ENCODE data around the gene DENND2A.
"Not testable (repeated sequence)": the region's sequence is repeated elsewhere in the genome, so short reads cannot be mapped to it uniquely, and the experiment has no call there.

The DENND2A gene

DNA sequence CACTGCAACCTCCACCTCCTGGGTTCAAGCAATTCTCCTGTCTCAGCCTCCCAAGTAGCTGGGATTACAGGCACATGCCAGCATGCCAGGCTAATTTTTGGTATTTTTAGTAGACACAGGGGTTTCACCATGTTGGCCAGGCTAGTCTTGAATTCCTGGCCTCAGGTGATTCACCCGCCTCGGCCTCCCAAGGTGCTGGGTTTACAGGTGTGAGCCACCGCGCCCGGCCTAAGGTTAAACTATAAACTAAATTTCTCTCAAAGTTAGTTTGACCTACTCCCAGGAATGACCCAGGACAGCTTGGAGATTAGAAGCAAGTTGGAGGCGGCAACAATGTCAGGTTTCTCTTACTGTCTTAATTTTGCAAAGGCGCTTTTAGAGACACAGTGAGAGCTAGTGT lies 142.8 kb downstream of the DENND2A start:
- H3K4me3 ChIP-seq (ENCODE audit: control insufficient read depth in 1 of 7, extremely low read depth in 1 of 7, insufficient read depth in 4 of 7, low read depth in 2 of 7, low read length in 6 of 7); DNase-seq; H3K4me1 ChIP-seq (ENCODE audit: control extremely low read depth in 1 of 4, control insufficient read depth in 4 of 4, insufficient read depth in 4 of 4, low read length in 3 of 4); H3K9me3 ChIP-seq (ENCODE audit: control extremely low read depth in 1 of 5, control insufficient read depth in 4 of 5, insufficient read depth in 2 of 5, low read depth in 1 of 5, low read length in 4 of 5); H3K27ac ChIP-seq (ENCODE audit: insufficient read depth in 1 of 2, low read depth in 1 of 2, low read length in 2 of 2, poor library complexity in 1 of 2, severe bottlenecking in 2 of 2); H3K27me3 ChIP-seq (replicated peaks in 2 of 5; ENCODE audit: control insufficient read depth in 4 of 5, insufficient read depth in 5 of 5, low read length in 4 of 5); H3K36me3 ChIP-seq (ENCODE audit: control insufficient read depth in 4 of 4, insufficient read depth in 4 of 4, low read length in 3 of 4); POLR2A ChIA-PET: not testable (repeated sequence)
- WGBS (ENCODE audit: insufficient coverage) = 100% methylated on average over 7 of the region's 7 CpGs
- CTCF ChIA-PET = interaction anchor here (0.7 to 1.4 kb wide), 2 partner anchors 10 to 16 kb away, joined by 3 to 6 read pairs; no protein-coding TSS in a partner anchor

DNA sequence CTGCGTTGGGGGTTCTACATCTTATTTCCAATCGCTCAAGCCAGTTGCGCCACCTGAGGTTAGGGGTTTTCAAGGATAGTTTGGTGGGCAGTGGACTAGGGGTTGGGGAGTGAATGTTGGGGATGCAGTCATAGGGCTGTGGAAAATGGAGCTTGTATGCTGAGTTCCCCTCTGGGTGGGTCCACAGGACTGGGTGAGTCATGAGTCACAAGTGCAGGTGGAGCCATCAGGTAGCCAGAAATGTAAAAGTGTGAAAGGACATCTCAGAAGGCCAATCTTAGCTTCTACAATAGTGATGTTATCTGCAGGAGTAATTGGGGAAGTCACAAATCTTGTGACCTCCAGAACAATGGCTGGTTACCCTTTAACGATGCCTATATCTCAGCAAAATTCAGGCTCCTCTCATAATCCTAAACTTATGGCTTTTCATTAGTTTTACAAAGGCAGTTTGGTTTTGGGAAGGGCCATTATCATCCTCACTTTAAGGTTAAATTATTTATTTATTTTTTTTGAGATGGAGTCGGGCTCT lies 143.3 kb downstream of the DENND2A start:
- Histone ChIP-seq H3K27ac (ENCODE audit: insufficient read depth in 1 of 2, low read depth in 1 of 2, low read length in 2 of 2, poor library complexity in 1 of 2, severe bottlenecking in 2 of 2) (no peak overlapping the region), H3K9me3 (ENCODE audit: control extremely low read depth in 1 of 5, control insufficient read depth in 4 of 5, insufficient read depth in 2 of 5, low read depth in 1 of 5, low read length in 4 of 5) (no peaks in the 10 kb centered on the region), H3K4me1 (ENCODE audit: control extremely low read depth in 1 of 4, control insufficient read depth in 4 of 4, insufficient read depth in 4 of 4, low read length in 3 of 4) (no peaks in the 10 kb centered on the region), H3K36me3 (ENCODE audit: control insufficient read depth in 4 of 4, insufficient read depth in 4 of 4, low read length in 3 of 4) (no peaks in the 10 kb centered on the region), H3K4me3 (ENCODE audit: control insufficient read depth in 1 of 7, extremely low read depth in 1 of 7, insufficient read depth in 4 of 7, low read depth in 2 of 7, low read length in 6 of 7) (no peak overlapping the region), H3K27me3 (replicated peaks in 2 of 5; ENCODE audit: control insufficient read depth in 4 of 5, insufficient read depth in 5 of 5, low read length in 4 of 5) (no peaks in the 10 kb centered on the region)
- no peak for DNase-seq
- ChIA-PET POLR2A (no interaction called here), CTCF (interaction anchor here (0.7 to 1.4 kb wide), 2 partner anchors 11 to 16 kb away, joined by 3 to 6 read pairs; no protein-coding TSS in a partner anchor)
- WGBS (ENCODE audit: insufficient coverage) = 94% methylated on average over 3 of the region's 5 CpGs

GRCh38 chr7:140495514-140496097 lies 145.0 kb downstream of the DENND2A start:
- no peak overlapping the region for H3K4me3 ChIP-seq (ENCODE audit: control insufficient read depth in 1 of 7, extremely low read depth in 1 of 7, insufficient read depth in 4 of 7, low read depth in 2 of 7, low read length in 6 of 7)
- 95% methylated on average over 5 of the region's 9 CpGs for WGBS (ENCODE audit: insufficient coverage)
- no peak for DNase-seq
- H3K4me1 ChIP-seq (ENCODE audit: control extremely low read depth in 1 of 4, control insufficient read depth in 4 of 4, insufficient read depth in 4 of 4, low read length in 3 of 4) = no peaks in the 10 kb centered on the region
- H3K9me3 ChIP-seq (ENCODE audit: control extremely low read depth in 1 of 5, control insufficient read depth in 4 of 5, insufficient read depth in 2 of 5, low read depth in 1 of 5, low read length in 4 of 5) = no peaks in the 10 kb centered on the region
- ChIA-PET CTCF (interaction anchor here (3.2 to 3.8 kb wide), 2 partner anchors 14 to 19 kb away, joined by 11 to 30 read pairs; partner anchors contain the start of gene MKRN1), POLR2A (no interaction called here)
- H3K27me3 ChIP-seq (replicated peaks in 2 of 5; ENCODE audit: control insufficient read depth in 4 of 5, insufficient read depth in 5 of 5, low read length in 4 of 5) = no peaks in the 10 kb centered on the region
- no peak overlapping the region for H3K27ac ChIP-seq (ENCODE audit: insufficient read depth in 1 of 2, low read depth in 1 of 2, low read length in 2 of 2, poor library complexity in 1 of 2, severe bottlenecking in 2 of 2)
- no peaks in the 10 kb centered on the region for H3K36me3 ChIP-seq (ENCODE audit: control insufficient read depth in 4 of 4, insufficient read depth in 4 of 4, low read length in 3 of 4)

GRCh38 chr7:140494867-140495266 lies 145.7 kb downstream of the DENND2A start:
- Histone ChIP-seq H3K36me3 (ENCODE audit: control insufficient read depth in 4 of 4, insufficient read depth in 4 of 4, low read length in 3 of 4) (no peaks in the 10 kb centered on the region), H3K4me3 (ENCODE audit: control insufficient read depth in 1 of 7, extremely low read depth in 1 of 7, insufficient read depth in 4 of 7, low read depth in 2 of 7, low read length in 6 of 7) (no peak overlapping the region), H3K27me3 (replicated peaks in 2 of 5; ENCODE audit: control insufficient read depth in 4 of 5, insufficient read depth in 5 of 5, low read length in 4 of 5) (no peaks in the 10 kb centered on the region), H3K4me1 (ENCODE audit: control extremely low read depth in 1 of 4, control insufficient read depth in 4 of 4, insufficient read depth in 4 of 4, low read length in 3 of 4) (no peaks in the 10 kb centered on the region), H3K9me3 (ENCODE audit: control extremely low read depth in 1 of 5, control insufficient read depth in 4 of 5, insufficient read depth in 2 of 5, low read depth in 1 of 5, low read length in 4 of 5) (no peaks in the 10 kb centered on the region), H3K27ac (ENCODE audit: insufficient read depth in 1 of 2, low read depth in 1 of 2, low read length in 2 of 2, poor library complexity in 1 of 2, severe bottlenecking in 2 of 2) (no peak overlapping the region)
- no peak for DNase-seq
- CTCF ChIA-PET = interaction anchor here (1.7 to 3.8 kb wide), 3 partner anchors 14 to 22 kb away, joined by 4 to 30 read pairs (median 11); partner anchors contain the start of gene MKRN1
- WGBS (ENCODE audit: insufficient coverage) = 100% methylated on average over 7 of the region's 9 CpGs
- POLR2A ChIA-PET = no interaction called here

DNA sequence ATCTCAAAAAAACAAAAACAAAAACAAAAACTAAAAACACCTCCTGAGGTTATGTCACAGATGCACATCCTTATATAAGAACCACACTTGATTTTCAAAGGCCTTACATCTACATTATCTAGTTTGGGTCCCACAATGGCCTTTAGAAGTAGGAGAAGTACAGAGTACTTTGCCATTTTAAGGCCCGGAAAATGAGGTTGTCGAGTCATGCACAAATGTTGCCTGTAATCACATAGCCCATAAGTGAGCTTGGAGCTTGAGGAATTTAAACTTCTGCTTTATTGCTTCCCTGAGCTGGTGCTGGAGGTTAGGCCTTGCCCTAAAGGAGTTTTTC lies 151.6 kb downstream of the DENND2A start:
- peak; percentile 35 to 88 (median 82) for DNase-seq
- WGBS (ENCODE audit: insufficient coverage) = 16% methylated on average over 2 of the region's 2 CpGs
- Histone ChIP-seq H3K4me3 (ENCODE audit: control insufficient read depth in 1 of 7, extremely low read depth in 1 of 7, insufficient read depth in 4 of 7, low read depth in 2 of 7, low read length in 6 of 7) (no peak overlapping the region), H3K4me1 (ENCODE audit: control extremely low read depth in 1 of 4, control insufficient read depth in 4 of 4, insufficient read depth in 4 of 4, low read length in 3 of 4) (peaks cover 0 to 13% (median 11%) of the 10 kb centered on the region in 4 experiments), H3K36me3 (ENCODE audit: control insufficient read depth in 4 of 4, insufficient read depth in 4 of 4, low read length in 3 of 4) (no peaks in the 10 kb centered on the region), H3K9me3 (ENCODE audit: control extremely low read depth in 1 of 5, control insufficient read depth in 4 of 5, insufficient read depth in 2 of 5, low read depth in 1 of 5, low read length in 4 of 5) (no peaks in the 10 kb centered on the region), H3K27ac (ENCODE audit: insufficient read depth in 1 of 2, low read depth in 1 of 2, low read length in 2 of 2, poor library complexity in 1 of 2, severe bottlenecking in 2 of 2) (peak overlapping the region in 1 of 2 experiments; percentile 61), H3K27me3 (replicated peaks in 2 of 5; ENCODE audit: control insufficient read depth in 4 of 5, insufficient read depth in 5 of 5, low read length in 4 of 5) (no peaks in the 10 kb centered on the region)
- ChIA-PET CTCF (interaction anchor here (1.0 to 2.5 kb wide), 2 partner anchors 9 to 13 kb away, joined by 3 to 27 read pairs; partner anchors contain the start of gene MKRN1), POLR2A (no interaction called here)

- no peak overlapping the region for H3K27ac ChIP-seq (ENCODE audit: insufficient read depth in 1 of 2, low read depth in 1 of 2, low read length in 2 of 2, poor library complexity in 1 of 2, severe bottlenecking in 2 of 2)
- 74% methylated on average over 14 of the region's 14 CpGs for WGBS (ENCODE audit: insufficient coverage)
- ChIA-PET POLR2A (no interaction called here), CTCF (interaction anchor here (1.0 to 2.0 kb wide), 2 partner anchors 10 to 13 kb away, joined by 3 to 11 read pairs; no protein-coding TSS in a partner anchor)
- H3K4me1 ChIP-seq (ENCODE audit: control extremely low read depth in 1 of 4, control insufficient read depth in 4 of 4, insufficient read depth in 4 of 4, low read length in 3 of 4) = peaks cover 0 to 13% (median 11%) of the 10 kb centered on the region in 4 experiments
- no peak overlapping the region for H3K4me3 ChIP-seq (ENCODE audit: control insufficient read depth in 1 of 7, extremely low read depth in 1 of 7, insufficient read depth in 4 of 7, low read depth in 2 of 7, low read length in 6 of 7)
- H3K27me3 ChIP-seq (replicated peaks in 2 of 5; ENCODE audit: control insufficient read depth in 4 of 5, insufficient read depth in 5 of 5, low read length in 4 of 5) = no peaks in the 10 kb centered on the region
- H3K36me3 ChIP-seq (ENCODE audit: control insufficient read depth in 4 of 4, insufficient read depth in 4 of 4, low read length in 3 of 4) = no peaks in the 10 kb centered on the region
- no peaks in the 10 kb centered on the region for H3K9me3 ChIP-seq (ENCODE audit: control extremely low read depth in 1 of 5, control insufficient read depth in 4 of 5, insufficient read depth in 2 of 5, low read depth in 1 of 5, low read length in 4 of 5)
- no peak for DNase-seq
These were observed 154.9 kb downstream of the DENND2A start for GRCh38 chr7:140485500-140486265.

Data from common myeloid progenitor, CD34-positive (primary cell).